Mucosa of rectum (tissue), 2 donors: ENCODE data around the gene RPEL1.

Experiments
- H3K27ac ChIP-seq, 2 donors: one replicate each; pipeline ENCODE4 v1.7.0; 2013; ENCODE audit warnings: inconsistent platforms in 2 of 2, low read depth in 2 of 2, low read length in 2 of 2
- H3K27me3 ChIP-seq, 2 donors: one replicate each; pipeline ENCODE4 v1.7.0; 2013; ENCODE audit warnings: low read length in 2 of 2; ENCODE audit not compliant: control insufficient read depth in 2 of 2, insufficient read depth in 2 of 2
- H3K36me3 ChIP-seq, 2 donors: one replicate each; pipeline ENCODE4 v1.7.0; 2013; ENCODE audit warnings: low read length in 2 of 2; ENCODE audit not compliant: control insufficient read depth in 2 of 2, insufficient read depth in 2 of 2
- H3K4me1 ChIP-seq, 2 donors: one replicate each; pipeline ENCODE4 v1.7.0; 2013; ENCODE audit warnings: low read length in 2 of 2, mild to moderate bottlenecking in 1 of 2; ENCODE audit not compliant: control insufficient read depth in 2 of 2, insufficient read depth in 2 of 2
- H3K4me3 ChIP-seq, 2 donors: one replicate each; pipeline ENCODE4 v1.7.0; 2013; ENCODE audit warnings: low read length in 2 of 2
- H3K9ac ChIP-seq, 2 donors: one replicate each; pipeline ENCODE4 v1.7.0; 2013; ENCODE audit warnings: low read length in 2 of 2, low read depth in 1 of 2, mild to moderate bottlenecking in 1 of 2
- H3K9me3 ChIP-seq, 2 donors: one replicate each; pipeline ENCODE4 v1.7.0; 2013; ENCODE audit warnings: low read length in 2 of 2; ENCODE audit not compliant: control insufficient read depth in 2 of 2
- donor health status: healthy.
- donor health status: Normal muscosa, but diverticular disease.

Gene RPEL1

DNA sequence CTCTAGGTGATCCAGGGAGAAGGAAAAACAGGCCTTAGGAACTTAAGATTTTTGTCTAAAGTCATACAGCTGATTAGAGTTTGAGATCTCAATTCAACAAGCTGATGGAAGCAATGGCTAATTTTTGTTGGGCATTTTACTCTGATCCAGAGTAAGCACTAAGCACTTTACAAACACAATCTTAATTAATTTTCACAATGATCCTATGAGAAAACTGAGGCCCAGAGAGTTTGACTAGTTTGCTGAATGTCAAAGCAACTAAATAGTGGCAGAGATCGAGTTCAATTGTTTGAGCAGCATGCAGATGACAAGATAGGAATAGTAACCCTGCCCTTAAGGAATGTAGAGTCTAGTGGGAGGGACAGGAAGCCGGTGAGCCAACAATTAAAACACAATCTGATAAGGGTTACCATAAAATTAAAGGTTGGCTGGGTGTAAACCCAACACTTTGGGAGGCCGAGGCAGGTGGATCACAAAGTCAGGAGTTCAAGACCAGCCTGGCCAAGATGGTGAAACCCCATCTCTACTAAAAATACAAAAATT, 13.5 kb upstream of the RPEL1 start:
- H3K9me3 ChIP-seq: no peaks in the 10 kb centered on the region
- H3K9ac ChIP-seq: peak overlapping the region in 1 of 2 donors; percentile 9
- H3K27ac ChIP-seq: peak overlapping the region in 1 of 2 donors; percentile 3
- H3K4me3 ChIP-seq: no peak overlapping the region
- H3K36me3 ChIP-seq: no peaks in the 10 kb centered on the region
- H3K27me3 ChIP-seq: no peaks in the 10 kb centered on the region
- H3K4me1 ChIP-seq: peaks cover 0 to 13% of the 10 kb centered on the region in 2 donors

DNA sequence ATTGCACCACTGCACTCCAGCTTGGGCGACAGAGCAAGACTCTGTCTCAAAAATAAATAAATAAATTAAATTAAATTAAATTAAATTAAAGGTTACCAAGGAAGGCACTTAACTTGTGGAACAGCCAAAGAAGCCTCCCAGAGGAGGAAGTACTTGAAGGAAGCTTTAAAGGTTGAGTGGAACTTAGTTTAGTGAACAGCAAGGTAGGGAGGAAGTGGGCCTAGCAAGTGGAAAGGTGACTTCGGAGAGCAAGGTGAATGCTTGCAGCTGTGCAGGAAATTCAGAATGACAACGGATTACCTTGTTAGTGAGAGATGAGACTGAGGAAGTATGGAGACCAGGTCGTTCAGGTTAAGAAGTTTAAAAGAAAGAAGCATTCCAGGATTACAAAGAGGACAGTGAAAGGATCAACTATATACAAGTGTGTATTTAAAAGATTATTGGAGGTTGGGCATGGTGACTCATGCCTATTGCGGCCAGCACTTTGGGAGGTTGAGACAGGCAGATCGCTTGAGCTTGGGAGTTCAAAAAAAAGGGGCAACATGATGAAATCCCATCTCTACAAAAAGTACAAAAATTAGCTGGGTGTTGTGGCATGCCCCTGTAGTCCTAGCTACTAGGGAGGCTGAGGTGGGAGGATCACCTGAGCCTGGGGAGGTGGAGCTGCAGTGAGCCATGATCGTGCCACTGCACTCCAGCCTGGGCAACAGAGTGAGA, 12.8 kb upstream of the RPEL1 start:
- Histone ChIP-seq H3K9ac (no peak overlapping the region), H3K27me3 (no peaks in the 10 kb centered on the region), H3K4me1 (peaks cover 0 to 7% of the 10 kb centered on the region in 2 donors), H3K36me3 (no peaks in the 10 kb centered on the region), H3K4me3 (no peak overlapping the region), H3K27ac (no peak overlapping the region), H3K9me3 (no peaks in the 10 kb centered on the region)

- peaks cover 10 to 23% of the 10 kb centered on the region in 2 donors for H3K4me1 ChIP-seq
- H3K27me3 ChIP-seq: no peaks in the 10 kb centered on the region
- no peak overlapping the region for H3K27ac ChIP-seq
- no peaks in the 10 kb centered on the region for H3K36me3 ChIP-seq
- no peak overlapping the region for H3K9ac ChIP-seq
- H3K4me3 ChIP-seq: no peak overlapping the region
- H3K9me3 ChIP-seq: no peaks in the 10 kb centered on the region
Observed at GRCh38 chr10:103235775-103236174, 9.9 kb upstream of the RPEL1 start.

- Histone ChIP-seq H3K4me1 (peaks cover 15 to 35% of the 10 kb centered on the region in 2 donors), H3K27me3 (no peaks in the 10 kb centered on the region), H3K27ac (peak overlapping the region; percentile 83 to 88), H3K4me3 (no peak overlapping the region), H3K9ac (no peak overlapping the region), H3K36me3 (no peaks in the 10 kb centered on the region), H3K9me3 (no peaks in the 10 kb centered on the region)
Observed at GRCh38 chr10:103238506-103239252, 7.0 kb upstream of the RPEL1 start.

GRCh38 chr10:103241262-103242011, 4.2 kb upstream of the RPEL1 start:
- Histone ChIP-seq H3K9me3 (no peaks in the 10 kb centered on the region), H3K27me3 (no peaks in the 10 kb centered on the region), H3K9ac (peak overlapping the region; percentile 34 to 68), H3K27ac (peak overlapping the region; percentile 83 to 88), H3K4me3 (peak overlapping the region; percentile 54 to 63), H3K4me1 (peaks cover 15 to 35% of the 10 kb centered on the region in 2 donors), H3K36me3 (no peaks in the 10 kb centered on the region)

- Histone ChIP-seq H3K27ac (no peak overlapping the region), H3K9ac (no peak overlapping the region), H3K4me1 (peaks cover 15 to 22% of the 10 kb centered on the region in 2 donors), H3K27me3 (no peaks in the 10 kb centered on the region), H3K36me3 (no peaks in the 10 kb centered on the region), H3K9me3 (no peaks in the 10 kb centered on the region), H3K4me3 (no peak overlapping the region)
Observed at GRCh38 chr10:103244666-103245271, 918 bp upstream of the RPEL1 start.

GRCh38 chr10:103246324-103246723, 637 bp downstream of the RPEL1 start:
- H3K36me3 ChIP-seq: no peaks in the 10 kb centered on the region
- no peak overlapping the region for H3K27ac ChIP-seq
- no peaks in the 10 kb centered on the region for H3K9me3 ChIP-seq
- H3K4me3 ChIP-seq: no peak overlapping the region
- H3K4me1 ChIP-seq: peaks cover 0 to 7% of the 10 kb centered on the region in 2 donors
- H3K27me3 ChIP-seq: no peaks in the 10 kb centered on the region
- H3K9ac ChIP-seq: no peak overlapping the region

GRCh38 chr10:103254113-103254512, 8.4 kb downstream of the RPEL1 start:
- H3K9ac ChIP-seq: no peak overlapping the region
- H3K27ac ChIP-seq: no peak overlapping the region
- no peaks in the 10 kb centered on the region for H3K9me3 ChIP-seq
- no peak overlapping the region for H3K4me3 ChIP-seq
- H3K4me1 ChIP-seq: no peaks in the 10 kb centered on the region
- no peaks in the 10 kb centered on the region for H3K36me3 ChIP-seq
- no peaks in the 10 kb centered on the region for H3K27me3 ChIP-seq

GRCh38 chr10:103254538-103255325, 9.0 kb downstream of the RPEL1 start:
- no peaks in the 10 kb centered on the region for H3K4me1 ChIP-seq
- H3K27ac ChIP-seq: no peak overlapping the region
- H3K4me3 ChIP-seq: no peak overlapping the region
- H3K9ac ChIP-seq: no peak overlapping the region
- no peaks in the 10 kb centered on the region for H3K27me3 ChIP-seq
- no peaks in the 10 kb centered on the region for H3K9me3 ChIP-seq
- no peaks in the 10 kb centered on the region for H3K36me3 ChIP-seq
